Body of pancreas (tissue), 4 donors: ENCODE results near the gene TSHZ2. TPM values are rescaled to one million over a fixed set of nuclear protein-coding genes. Genes with fewer than 3 reads are reported as not detected.

Source experiments
- ATAC-seq: fragments of 150-250 bp; one replicate; pipeline ENCODE4 v1.9.1; 2016
- DNase-seq, 4 donors: peaks; one replicate each; pipeline ENCODE4 v3.0.0-alpha.2; 2019
- H3K27ac ChIP-seq, 4 donors: fragments of 200-600 bp; sonication (generic); 1 replicate in 3 of 4; 2 replicates in 1 of 4; pipeline versions ENCODE4 v1.5.1 to v1.6.1; 2016 to 2019; ENCODE audit warnings: mild to moderate bottlenecking in 1 of 4, mixed read lengths in 1 of 4, moderate library complexity in 1 of 4
- H3K27me3 ChIP-seq, 2 donors: fragments of 200-600 bp; sonication (generic); one replicate each; pipeline ENCODE4 v1.6.0; 2016; ENCODE audit warnings: mild to moderate bottlenecking in 1 of 2
- H3K36me3 ChIP-seq, 2 donors: fragments of 200-600 bp; sonication (generic); replicated peaks in 1 of 2; 2 replicates each; pipeline ENCODE4 v1.5.1; 2016; ENCODE audit warnings: low read depth in 2 of 2; ENCODE audit not compliant: insufficient read depth in 1 of 2
- H3K4me1 ChIP-seq: fragments of 200-600 bp; sonication (generic); one replicate; pipeline ENCODE4 v1.6.0; 2016
- H3K4me3 ChIP-seq, 2 donors: fragments of 200-600 bp; sonication (generic); 1 replicate in 1 of 2; 2 replicates in 1 of 2; pipeline ENCODE4 v1.5.1; 2016 to 2019
- H3K9me3 ChIP-seq, 3 donors: fragments of 200-600 bp; sonication (generic); 1 replicate in 2 of 3; 2 replicates in 1 of 3; pipeline ENCODE4 v1.5.1; 2016
- CTCF ChIP-seq, 7 experiments: fragments of 450-650 bp in 4 of 7; fragments of 200-600 bp in 3 of 7; sonication (generic) in 3 of 7; IDR thresholded peaks; one replicate each; pipeline ENCODE4 v1.5.1; 2016 to 2019; ENCODE audit warnings: antibody characterized with exemption in 7 of 7
- POLR2A ChIP-seq, 3 donors: fragments of 450-650 bp; IDR thresholded peaks; one replicate each; pipeline ENCODE4 v1.6.1; 2016; ENCODE audit warnings: antibody characterized with exemption in 3 of 3, mild to moderate bottlenecking in 2 of 3
- WGBS, 2 donors: methylation state at CpG; one replicate each; pipeline ENCODE4 v1.1.5; 2017; 5-methylcytosine and 5-hydroxymethylcytosine counted together
- intact Hi-C: fragments of 100-400 bp; cut with DNase I; formaldehyde crosslinking; loops from one replicate; pipeline ENCODE4 v1.15.1; 2023
- total RNA-seq, 2 donors: library from RNA; depleted of rRNA; stranded (reverse); fragments of >200 nt; gene quantifications; one replicate each; pipeline ENCODE4 v1.1.0, GENCODE V29; 2016

TSHZ2 gene
- total RNA-seq, 2 donors from 2014 or later: 6.0 to 9.6 TPM

DNA sequence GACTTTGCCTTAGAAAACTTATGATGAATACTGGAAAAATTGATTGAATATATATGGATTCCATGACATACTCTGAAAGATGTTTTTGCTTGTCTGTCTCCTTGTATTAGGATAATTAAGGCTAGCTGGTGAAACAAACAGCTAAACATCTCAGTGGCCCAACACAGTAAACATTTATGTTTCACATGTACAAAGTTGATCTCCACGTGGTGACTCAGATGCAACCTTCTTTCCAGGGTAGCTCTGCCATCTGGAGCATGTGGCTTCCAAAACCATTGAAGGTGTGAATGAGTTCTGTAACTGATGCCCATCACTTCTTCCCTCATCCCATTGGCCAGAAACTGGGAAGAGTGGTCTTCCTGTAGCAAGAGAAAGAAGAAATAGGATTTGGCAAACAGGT is 196.3 kb downstream of the TSHZ2 start:
- no peak for TF ChIP-seq POLR2A (IDR thresholded peaks at IDR 0.05)
- TF ChIP-seq CTCF (IDR thresholded peaks at IDR 0.05): no peak
- no peaks in the 10 kb centered on the region for H3K9me3 ChIP-seq
- DNase-seq (no peak), ATAC-seq (no peak)
- no peaks in the 10 kb centered on the region for H3K36me3 ChIP-seq
- H3K4me3 ChIP-seq: no peak overlapping the region
- no peaks in the 10 kb centered on the region for H3K27me3 ChIP-seq
- WGBS, 2 donors: 58 to 80% methylated on average over 1 of the region's 1 CpG
- no peak overlapping the region for H3K27ac ChIP-seq
- intact Hi-C loops: no loop called here
- H3K4me1 ChIP-seq: no peaks in the 10 kb centered on the region

DNA sequence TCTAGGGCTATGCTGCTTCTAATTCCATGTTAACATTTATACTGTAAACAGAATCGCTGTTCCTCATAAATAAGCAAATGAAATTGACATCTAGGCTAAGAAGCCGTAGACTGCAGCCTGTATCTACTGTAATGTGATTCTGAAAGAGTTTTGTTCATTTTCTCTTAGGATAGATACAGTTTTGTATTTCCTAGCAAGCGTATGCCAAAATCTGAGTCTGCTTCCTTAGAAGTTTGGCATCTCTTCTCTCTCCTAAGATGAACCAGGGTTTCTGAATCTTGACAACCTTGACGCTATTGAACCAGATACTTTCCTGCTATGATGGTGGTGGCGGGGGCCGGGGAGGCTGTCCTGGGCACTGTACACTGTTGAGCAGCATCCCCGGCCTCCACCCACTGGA is 198.0 kb downstream of the TSHZ2 start:
- TF ChIP-seq POLR2A (IDR thresholded peaks at IDR 0.05): no peak
- TF ChIP-seq CTCF (IDR thresholded peaks at IDR 0.05): no peak
- intact Hi-C loops: no loop called here
- no peak for DNase-seq
- Histone ChIP-seq H3K36me3 (no peaks in the 10 kb centered on the region), H3K27me3 (no peaks in the 10 kb centered on the region), H3K4me3 (no peak overlapping the region), H3K4me1 (no peaks in the 10 kb centered on the region), H3K27ac (no peak overlapping the region), H3K9me3 (no peaks in the 10 kb centered on the region)
- ATAC-seq: no peak
- 79% methylated on average over 7 of the region's 7 CpGs for WGBS, 2 donors

GRCh38 chr20:53171065-53171464 is 198.9 kb downstream of the TSHZ2 start:
- no peak for ATAC-seq
- H3K27me3 ChIP-seq: no peaks in the 10 kb centered on the region
- no peak overlapping the region for H3K27ac ChIP-seq
- WGBS, 2 donors: 80 to 83% methylated on average over 6 of the region's 6 CpGs
- TF ChIP-seq POLR2A (IDR thresholded peaks at IDR 0.05) (no peak), CTCF (IDR thresholded peaks at IDR 0.05) (no peak)
- intact Hi-C loops: no loop called here
- H3K4me3 ChIP-seq: no peak overlapping the region
- no peaks in the 10 kb centered on the region for H3K9me3 ChIP-seq
- DNase-seq: no peak
- no peaks in the 10 kb centered on the region for H3K36me3 ChIP-seq
- no peaks in the 10 kb centered on the region for H3K4me1 ChIP-seq

GRCh38 chr20:53174454-53174853 is 202.3 kb downstream of the TSHZ2 start:
- Histone ChIP-seq H3K36me3 (no peaks in the 10 kb centered on the region), H3K27ac (no peak overlapping the region), H3K4me1 (no peaks in the 10 kb centered on the region), H3K27me3 (no peaks in the 10 kb centered on the region), H3K4me3 (no peak overlapping the region), H3K9me3 (no peaks in the 10 kb centered on the region)
- DNase-seq (no peak), ATAC-seq (no peak)
- intact Hi-C loops: no loop called here
- WGBS, 2 donors: 52 to 58% methylated on average over 3 of the region's 3 CpGs
- TF ChIP-seq POLR2A (IDR thresholded peaks at IDR 0.05): no peak
- no peak for TF ChIP-seq CTCF (IDR thresholded peaks at IDR 0.05)

DNA sequence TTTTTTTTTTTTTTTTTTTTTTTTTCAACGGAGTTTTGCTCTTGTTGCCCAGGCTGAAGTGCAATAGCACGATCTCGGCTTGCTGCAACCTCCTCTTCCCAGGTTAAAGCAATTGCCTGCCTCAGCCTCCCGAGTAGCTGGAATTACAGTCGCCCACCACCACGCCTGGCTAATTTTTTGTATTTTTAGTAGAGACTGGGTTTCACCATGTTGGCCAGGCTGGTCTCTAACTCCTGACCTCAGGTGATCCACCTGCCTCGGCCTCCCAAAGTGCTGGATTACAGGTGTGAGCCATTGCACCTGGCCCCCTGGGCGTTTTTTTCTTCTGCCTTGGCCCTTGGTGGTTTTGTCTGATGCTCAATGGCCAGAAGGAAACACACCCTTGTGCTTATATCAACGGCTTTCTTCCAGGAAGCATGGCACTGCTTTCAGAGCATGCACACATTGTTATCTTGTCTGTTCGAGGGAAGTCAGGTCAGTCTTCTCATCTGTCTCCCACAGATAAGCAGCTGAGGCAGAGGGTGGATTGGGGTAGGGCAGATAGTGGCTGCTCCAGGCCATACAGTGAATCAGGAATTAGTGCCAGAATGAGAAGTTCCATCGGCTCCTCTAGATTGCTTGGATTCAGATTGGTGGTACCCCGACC is 203.1 kb downstream of the TSHZ2 start:
- Histone ChIP-seq H3K27me3 (no peaks in the 10 kb centered on the region), H3K36me3 (no peaks in the 10 kb centered on the region), H3K4me1 (no peaks in the 10 kb centered on the region), H3K27ac (no peak overlapping the region), H3K9me3 (no peaks in the 10 kb centered on the region), H3K4me3 (no peak overlapping the region)
- WGBS, 2 donors: 61 to 63% methylated on average over 12 of the region's 12 CpGs
- no peak for ATAC-seq
- DNase-seq: no peak
- TF ChIP-seq POLR2A (IDR thresholded peaks at IDR 0.05) (no peak), CTCF (IDR thresholded peaks at IDR 0.05) (no peak)
- intact Hi-C loops: no loop called here
